ENCODE data around the gene PGBD1. TPM values are rescaled to one million over a fixed set of nuclear protein-coding genes. Genes with fewer than 3 reads are reported as not detected.
"Not testable (repeated sequence)": the region's sequence is repeated elsewhere in the genome, so short reads cannot be mapped to it uniquely, and the experiment has no call there.

PGBD1 gene
- total RNA-seq, 1 donor from 2014 or later: 10.2 TPM

DNA sequence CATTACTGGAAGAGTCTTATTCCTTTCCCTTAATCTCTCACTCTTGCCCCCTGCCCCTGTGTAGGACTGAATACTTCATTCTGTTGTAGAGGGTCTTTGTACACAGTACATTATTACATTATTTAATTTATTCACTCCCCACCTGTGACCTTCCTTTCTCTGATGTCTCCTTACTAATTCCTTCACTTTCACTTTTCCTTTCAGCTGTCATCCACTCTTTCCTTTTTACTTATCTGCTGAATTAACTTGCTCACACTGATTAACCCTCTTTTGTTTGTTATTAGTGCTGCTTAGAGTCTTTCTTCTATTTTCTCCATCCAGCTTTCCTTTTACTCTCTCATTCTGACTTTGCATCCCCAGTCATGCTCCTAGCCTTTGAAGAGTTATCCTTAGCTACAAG, 6.5 kb upstream of the PGBD1 start:
- DNase-seq: no peak

DNA sequence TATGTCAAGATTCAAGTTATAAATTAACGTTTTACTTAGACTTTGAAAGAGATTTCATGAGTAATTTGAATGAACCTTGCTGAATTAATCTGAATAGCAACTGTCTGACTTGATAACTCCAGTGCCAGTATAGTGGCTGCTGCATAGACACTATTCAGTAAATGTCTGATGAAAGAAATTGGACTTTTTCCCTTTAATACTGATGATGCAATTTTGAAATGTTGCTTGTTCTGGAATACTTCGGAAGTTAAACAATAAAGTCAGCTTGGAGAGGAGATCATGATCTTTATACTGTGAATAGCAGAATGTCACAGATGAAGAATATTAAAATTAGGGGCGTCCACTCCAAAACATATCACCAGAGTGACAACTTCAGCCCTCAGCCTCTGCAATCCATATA, 3.6 kb upstream of the PGBD1 start:
- DNase-seq: no peak

DNA sequence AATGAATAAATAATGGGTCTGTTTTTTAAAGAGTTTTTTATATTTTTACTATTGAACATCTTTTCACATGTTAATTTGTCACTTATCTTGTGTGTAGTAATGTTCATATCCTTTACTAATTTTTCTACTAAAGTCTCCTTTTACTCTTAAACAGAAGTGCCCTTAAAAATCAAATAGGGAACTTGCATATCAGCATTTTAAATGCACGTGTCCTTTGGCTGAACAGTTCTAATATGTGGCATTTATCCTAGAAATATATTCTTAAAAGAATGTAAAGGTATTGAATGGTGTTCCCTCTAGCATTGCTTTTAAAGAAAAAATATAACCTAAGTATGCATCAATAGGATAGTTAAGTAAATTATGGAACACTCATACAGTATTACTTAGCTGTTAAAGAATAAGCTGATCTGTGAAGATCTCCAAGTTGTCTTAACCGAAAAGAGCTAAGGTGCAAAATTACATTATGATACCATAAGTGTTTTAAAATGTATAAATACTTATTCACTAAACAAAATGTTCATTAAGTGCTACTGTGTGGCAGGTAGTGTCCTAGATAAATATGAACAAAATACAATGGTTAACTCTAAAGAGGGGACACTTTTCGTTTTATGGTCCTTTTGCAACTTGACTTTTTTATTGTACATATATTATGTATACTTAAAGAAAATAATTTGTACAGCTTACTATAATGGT, 631 bp upstream of the PGBD1 start:
- DNase-seq: peak; percentile 4

DNA sequence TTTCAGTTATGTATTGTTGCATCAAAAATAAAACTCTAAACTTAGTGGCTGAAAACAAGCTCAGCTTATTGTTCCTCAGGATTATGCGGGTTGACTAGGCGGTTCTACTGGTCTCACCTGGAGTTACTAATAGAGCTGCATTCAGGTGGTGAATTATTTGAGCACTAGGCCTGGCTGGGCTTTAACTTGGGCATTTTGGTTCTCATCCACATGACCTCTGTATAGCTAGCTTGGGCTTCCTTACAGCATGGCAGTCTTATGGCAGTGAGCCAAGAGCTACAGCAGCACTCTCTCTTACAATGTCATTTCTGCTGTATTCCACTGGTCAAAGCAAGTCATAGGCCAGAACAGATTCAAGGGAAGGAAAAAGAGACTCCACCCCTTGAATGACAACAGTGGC, 1.6 kb downstream of the PGBD1 start:
- peak; percentile 11 for DNase-seq

DNA sequence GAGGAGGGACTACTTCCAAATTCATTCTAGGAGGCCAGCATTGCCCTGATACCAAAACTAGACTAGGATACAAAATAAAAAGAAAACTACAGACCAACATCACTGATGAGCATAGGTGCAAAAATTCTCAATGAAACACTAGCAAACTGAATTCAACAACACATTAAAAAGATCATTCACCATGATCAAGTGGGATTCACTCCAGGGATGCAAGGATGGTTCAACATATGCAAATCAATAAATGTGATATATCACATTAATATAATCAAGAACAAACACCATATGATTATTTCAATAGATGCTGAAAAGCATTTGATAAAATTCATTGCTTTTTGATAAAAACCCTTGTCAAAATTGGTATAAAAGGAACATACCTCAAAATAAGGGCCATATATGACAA, 10.2 kb downstream of the PGBD1 start:
- no peak for DNase-seq

DNA sequence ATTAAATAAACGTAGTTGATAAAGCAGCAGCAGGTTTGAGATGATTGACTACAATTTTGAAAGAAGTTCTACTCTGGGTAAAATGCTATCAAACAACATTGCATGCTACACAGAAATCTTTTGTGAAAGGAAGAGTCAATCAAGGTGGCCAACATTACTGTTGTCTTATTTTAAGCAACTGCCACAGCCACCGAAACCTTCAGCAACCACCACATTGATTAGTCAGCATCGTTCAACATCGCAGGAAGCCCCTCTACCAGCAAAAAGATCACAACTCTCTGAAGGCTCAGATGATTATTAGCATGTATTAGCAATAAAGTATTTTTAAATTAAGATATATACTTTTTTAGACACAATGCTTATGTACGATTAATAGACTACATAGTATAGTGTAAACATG, 14.0 kb downstream of the PGBD1 start:
- no peak for DNase-seq

DNA sequence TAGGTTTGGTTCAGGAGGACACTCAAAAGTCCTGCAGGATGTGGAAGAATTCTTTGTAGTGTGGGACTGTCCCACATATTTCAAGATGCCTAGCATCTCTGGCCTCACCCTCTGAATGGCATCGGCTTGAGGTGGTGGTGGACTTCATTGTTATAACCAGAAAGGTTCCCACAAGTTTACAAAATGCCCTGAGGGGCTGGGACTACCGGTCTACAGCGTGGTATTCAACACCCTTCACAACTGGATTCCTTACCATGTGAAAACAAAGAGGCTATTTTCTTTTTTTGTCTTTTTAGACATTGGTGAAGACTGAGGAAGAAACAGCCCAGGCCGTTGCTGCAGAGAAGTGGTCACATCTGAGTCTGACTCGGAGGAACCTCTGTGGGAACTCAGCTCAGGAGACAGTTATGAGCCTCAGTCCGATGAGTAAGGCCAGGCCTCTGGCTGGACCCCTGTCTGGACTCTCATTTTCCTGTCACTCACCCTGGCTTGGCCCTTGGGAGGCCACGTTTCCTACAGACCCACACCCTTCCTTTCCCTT, 15.2 kb downstream of the PGBD1 start:
- no peak for DNase-seq

DNA sequence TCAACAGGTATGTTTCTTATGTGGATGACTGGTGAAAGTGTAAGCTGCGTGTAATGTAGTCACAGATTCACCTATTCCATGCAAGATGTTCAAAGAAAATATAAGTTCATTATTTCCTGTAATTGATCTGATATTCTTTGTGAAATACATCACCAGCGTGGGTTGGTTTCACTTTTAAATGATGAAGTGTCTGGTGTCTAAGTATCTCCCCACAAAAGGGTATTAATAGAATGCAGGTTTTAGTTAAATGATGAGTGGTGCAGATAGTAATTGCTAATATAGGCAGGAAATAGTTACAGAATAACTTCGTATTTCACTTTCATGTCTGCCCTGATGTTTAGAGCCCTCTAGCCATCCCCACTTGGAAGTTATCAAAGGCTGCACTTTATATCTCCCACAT, 22.2 kb downstream of the PGBD1 start:
- DNase-seq: no peak

DNA sequence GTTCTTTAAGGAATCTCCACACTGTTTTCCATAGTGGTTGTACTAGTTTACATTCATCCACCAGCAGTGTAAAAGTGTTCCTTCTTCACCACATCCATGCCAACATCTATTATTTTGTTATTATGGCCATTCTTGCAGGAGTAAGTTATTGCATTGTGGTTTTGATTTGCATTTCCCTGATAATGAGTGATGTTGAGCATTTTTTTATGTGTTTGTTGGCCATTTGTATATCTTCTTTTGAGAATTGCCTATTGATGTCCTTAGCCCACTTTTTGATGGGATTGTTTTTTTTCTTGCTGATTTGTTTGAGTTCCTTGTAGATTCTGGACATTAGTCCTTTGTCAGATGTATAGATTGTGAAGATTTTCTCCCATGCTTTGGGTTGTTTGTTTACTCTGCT, 25.0 kb downstream of the PGBD1 start:
- not testable (repeated sequence) for DNase-seq

DNA sequence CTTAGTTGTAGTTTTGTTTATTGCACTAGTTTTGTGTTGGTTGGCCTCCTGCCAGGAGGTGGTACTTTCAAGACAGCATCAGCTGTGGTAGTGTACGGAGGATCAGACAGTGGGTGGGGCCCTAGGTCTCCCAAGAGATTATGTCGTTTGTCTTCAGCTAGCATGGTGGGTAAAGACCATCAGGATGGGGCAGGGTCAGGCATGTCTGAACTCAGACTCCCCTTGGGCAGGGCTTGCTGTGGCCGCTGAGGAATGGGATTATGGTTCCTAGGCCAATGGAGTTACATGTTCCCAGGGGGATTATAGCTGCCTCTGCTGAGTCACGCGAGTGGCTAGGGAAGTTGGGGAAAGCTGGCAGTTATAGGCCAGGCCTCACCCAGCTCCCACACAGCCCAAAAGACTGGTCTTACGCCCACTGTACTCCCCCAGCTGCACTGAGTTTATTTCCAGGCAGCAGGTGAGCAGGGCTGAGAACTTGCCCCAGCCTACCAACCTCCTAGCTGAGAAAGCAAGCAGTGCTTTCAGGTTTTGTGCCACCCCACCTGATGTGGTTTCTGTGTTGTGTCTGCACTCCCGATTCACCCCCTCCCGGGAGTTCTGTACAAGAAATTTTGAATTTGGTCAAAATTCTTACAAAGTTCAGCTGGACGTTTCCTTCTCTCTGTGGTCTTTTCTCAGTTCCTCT, 29.9 kb downstream of the PGBD1 start:
- no peak for DNase-seq

DNA sequence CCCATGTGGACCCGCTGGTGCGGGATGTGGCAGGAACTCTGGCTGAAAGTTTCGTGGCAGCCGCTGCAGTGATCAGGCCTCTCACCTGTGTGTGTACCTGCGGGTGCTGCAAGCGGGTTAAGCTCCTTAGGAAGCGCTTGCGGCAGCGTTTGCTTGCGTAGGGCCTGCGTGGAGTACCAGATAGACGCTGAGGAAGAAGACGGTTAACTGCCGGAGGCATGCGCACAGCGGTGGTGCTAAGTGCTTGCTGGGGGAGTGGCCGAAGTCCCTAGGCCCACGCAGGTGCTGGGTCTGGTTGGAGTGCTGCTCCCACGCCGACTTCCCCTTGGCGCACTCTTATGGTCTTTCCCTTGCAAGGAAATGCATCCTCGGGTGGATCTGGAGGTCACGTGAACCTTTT, 31.6 kb downstream of the PGBD1 start:
- DNase-seq: no peak

DNA sequence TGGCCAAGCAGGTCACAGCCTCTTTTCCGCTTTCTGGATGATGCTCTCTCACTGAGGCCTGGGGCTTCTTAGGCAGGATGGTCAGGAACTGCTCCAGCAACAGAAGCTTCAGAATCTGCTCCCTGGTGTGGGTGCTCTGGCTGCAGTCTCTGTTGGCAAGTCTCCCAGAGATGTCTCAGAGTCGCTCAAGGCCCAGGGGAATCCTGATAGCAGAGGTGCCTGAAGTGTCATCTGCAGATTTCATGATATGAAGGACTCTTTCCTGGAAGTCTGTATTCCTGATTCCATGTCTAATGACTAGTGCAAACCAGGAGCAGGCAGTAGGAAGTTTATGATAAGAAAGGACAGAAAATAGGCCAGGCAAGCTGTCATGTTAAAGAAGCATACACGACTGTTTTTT, 34.3 kb downstream of the PGBD1 start:
- DNase-seq: no peak

DNA sequence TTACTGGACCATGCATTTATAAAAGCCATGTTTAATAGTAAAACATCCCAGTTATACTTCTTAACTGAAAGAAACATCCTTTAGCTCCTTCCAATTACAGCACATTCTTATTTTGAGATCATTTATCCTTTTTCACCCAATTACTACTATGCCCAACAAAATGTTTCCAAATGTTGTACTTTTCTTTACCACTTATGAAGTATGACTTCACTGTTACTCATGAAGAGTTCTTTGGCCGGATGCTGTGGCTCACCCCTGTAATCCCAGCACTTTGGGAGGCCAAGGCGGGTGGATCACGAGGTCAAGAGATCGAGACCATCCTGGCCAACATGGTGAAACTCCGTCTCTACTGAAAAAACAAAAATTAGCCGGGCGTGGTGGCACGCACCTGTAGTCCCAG, 36.5 kb downstream of the PGBD1 start:
- DNase-seq: not testable (repeated sequence)

DNA sequence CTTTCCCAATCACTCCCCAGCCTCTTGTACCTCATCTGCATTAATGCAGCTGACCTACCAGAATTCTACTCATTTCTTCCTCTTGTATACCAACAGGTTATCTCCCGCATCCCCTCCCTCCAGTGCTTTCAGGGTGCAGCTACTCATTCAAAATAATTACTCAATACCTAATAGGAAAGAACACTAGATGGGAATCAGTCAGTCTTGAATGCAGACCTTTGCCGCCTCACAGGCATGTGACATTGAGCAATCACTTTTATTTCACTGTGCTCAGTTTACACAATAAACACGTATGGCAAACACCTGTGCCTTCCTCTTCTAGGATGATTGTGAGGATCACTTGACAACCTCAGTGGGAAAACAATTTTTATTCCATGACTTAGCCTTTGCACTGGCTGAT, 41.3 kb downstream of the PGBD1 start:
- no peak for DNase-seq

DNA sequence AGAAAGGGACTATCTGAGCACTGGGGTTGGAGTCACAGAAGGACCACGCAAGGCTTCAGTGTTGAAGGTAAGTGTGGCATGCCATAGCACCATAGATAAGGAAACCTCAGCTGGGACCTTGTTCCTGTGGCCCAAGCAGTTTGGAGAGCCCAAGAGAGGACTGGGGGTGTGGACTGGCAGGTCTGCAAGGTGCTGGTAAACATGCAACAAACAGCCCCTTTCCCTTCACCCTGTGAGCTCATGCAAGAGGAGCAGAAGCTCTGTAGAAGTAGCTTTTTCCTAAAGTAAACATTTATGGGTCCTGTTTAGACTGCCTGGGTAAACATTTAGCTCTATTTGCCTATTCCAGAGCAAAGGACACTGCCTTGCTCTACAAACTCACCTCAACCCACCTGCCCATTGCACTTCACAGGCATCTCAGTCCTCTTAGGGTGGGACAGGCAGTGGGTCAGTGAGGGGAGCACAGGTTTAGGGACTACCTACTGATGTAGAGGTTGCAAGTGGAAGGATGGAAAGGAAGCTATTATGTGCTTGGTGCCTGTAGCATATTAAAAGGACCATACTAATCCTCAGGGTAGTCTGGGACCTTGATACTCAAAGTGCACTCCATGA, 42.5 kb downstream of the PGBD1 start:
- DNase-seq: no peak

DNA sequence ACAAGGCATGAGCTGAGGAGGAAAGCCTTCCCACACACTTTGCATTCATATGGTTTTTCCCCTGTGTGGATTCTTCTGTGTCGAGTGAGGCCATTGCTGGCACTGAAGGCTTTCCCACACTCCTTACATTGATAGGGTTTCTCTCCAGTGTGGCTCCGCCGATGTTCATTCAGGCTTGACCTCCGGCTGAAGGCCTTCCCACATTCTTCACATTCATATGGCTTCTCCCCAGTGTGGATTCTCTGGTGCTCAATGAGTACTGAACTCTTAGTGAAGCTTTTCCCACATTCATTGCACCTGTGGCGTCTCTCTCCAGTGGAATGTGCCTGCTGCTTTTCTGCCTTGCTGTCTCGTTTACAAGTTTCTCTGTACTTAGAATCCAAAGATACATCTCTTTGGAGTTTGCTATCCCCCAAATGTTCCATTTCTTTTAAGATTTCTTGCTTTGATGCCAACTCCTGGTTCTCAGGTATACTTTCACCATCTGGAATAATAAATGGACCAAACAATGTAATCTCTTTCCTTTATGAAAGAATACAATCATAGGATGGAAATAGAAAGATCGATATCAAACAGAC, 45.1 kb downstream of the PGBD1 start:
- no peak for DNase-seq

DNA sequence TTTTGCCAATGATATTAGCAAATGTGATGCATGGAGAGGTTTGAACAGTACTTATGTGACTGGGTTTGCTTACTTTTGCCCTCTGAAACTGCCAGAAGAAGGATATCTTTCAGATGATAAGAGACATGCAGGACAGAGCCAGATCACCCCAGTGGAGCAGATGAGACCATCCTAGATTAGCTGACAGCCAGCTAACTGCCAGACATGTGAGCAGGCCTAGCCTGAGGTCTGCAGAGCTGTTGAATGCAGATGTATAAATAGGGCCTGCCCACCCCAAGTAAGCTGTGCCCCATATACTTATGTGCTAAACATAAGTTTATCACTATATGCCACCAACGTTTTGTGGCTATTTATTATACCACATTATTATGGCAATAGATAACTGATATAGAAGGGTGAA, 48.7 kb downstream of the PGBD1 start:
- no peak for DNase-seq

DNA sequence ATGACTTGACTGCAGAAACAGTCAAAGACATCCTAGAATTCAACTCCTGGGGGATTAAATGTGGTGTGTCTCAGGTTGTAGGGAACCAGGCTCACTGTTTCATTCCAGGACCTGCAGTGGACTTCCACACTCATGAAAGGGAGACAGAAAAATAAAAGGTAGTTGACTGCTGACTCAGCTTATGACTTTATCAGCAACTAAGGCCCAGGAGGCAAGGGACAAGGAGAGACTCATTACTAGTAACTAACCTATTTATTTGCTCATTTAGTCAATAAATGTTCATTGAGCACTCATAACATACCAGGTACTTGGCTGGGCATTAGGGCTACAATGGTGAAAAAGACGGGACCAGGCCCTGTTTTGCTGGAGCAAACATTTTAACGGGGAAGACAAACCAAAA, 51.7 kb downstream of the PGBD1 start:
- DNase-seq: no peak

DNA sequence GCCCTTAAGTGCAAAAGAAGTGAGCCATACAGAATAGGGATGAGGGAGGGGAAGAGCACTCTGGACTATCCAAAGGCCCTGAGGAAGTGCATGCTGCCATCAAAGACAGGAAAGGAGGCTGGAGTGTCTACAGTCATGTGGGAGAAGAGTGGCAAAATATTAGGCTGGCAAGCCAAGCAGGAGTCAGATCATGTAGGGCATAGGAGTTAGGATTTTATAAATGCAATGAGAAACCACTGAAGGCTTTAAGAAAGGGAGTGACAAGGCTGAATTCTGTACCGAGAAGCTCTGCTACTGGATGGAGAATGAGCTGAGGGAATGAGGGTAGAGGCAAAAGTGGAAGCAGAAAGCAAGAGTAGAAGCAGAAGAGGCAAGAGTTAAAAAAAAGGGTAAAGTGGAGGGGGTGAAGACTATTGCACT, 52.2 kb downstream of the PGBD1 start:
- DNase-seq: no peak

DNA sequence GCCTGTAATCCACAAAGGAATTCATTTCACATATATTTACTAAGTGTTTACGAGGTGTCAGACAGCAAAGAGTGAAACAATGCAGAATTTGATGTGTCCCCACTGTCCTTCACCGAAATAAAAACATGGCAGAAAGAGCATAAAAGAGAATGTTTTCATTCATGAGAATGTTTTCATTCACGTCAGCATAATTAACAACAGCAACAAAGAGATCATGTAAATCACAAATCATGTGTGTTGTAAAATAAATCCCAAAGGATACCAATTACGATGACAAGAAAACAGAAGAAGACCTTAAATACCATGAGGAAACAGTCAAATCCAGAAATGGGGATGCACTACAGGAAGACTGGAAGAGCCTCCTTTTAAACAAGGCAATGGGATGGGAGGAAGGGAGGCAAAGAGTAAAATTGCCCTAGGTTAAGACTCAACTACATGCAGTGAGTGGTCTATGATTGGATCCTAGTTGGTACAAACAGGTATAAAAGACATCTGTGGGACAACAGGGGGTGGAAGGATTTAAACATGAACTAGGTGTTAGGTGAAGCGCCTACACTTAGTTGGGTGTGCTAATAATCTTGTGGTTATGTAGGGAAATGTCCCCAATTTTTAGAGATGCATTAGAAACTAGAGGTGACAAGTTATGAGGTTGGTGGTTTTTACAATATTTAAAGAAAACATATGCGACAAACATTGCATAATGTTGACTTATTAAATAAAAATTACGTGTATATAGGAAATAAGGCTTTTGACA, 53.1 kb downstream of the PGBD1 start:
- no peak for DNase-seq

DNA sequence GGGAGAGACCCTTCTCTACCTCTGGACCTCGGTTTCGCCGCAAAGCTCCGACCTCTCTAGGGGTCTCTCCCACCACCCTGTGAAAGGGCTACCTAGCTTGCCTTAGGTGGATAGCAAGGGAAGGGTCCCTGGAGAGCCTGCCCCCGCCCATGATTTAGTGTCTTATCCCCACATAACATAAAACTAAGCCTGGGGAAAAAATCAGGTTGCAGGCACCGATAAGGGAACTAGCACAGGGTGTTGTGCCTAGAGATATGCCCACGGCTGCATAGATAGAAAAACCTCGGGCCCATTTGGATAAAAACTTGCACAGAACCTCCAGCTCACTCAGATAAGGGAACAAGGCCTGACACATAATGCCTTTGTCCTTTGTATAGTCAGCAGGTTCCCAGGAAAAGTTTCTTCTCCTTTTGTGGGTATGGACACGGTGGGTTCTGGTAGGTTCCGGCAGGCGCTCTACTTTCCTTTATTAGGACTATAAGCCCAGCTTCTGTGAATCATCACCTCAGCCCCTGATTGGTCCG, 53.7 kb downstream of the PGBD1 start:
- no peak for DNase-seq

DNA sequence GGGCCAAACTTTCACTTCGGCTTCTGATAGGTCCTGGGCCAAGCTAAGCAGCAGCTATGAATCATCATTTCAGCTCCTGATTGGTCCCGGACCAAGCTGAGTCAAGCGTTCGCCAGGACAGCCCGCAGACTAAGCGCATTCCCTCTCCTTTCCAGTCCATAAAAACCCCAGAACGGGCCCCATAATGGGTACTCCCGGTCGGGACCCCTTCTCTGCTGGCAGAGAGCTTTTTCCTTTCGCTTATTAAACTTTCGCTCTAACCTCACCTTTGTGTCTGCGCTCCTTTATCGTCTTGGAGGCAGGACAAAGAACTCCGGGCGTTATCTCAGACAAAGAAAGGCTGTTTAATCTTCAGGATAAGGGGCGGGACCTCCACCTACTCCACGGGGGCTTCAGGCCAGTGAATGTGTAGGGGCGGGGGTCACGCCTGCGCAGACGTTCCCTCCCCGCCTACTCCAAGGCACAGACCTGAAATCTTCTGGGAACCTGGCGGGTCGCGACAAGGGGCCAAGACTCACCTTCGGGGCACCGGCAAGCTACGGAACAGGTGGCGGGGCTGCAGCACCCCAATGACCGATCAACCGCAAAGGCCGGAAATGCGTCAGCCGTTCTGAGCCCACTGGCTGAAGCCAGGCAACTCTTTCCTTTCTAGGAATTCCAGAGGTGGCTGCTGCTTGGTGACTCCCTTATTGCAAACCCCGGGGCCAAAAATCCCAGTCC, 54.4 kb downstream of the PGBD1 start, which contains the start of gene ZSCAN31:
Gene ZSCAN31, minus strand, starts transcription at position 585 of the 720 bp plus-strand sequence. CDS start 6,465 bp downstream, outside the sequence.
- DNase-seq: peak; percentile 99
